T-helper 9 cell (primary cell): ENCODE data around the gene WSCD1.

Source experiments
- DNase-seq: peaks from one replicate; pipeline ENCODE4 v3.0.0-alpha.2; 2020

Gene WSCD1

DNA sequence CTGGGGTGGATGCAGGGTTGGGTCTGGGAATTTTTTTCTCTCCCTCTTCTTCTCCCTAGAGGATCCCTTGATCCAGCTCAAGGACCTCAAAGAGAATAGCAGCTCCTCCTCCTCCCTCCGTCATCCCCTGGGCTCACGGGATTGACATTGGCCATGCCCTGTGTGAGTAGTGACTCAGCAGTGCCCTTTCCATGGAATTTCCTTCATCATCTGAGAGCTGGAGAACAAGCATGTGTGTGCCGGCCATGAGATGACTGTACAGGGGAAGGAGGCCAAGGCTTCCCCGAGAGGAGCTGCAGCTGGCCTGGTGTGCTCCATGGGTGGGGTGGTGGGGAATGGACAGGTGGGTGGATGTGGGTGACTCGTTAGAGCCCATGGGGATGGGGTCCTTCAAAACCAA is 8.9 kb upstream of the WSCD1 start:
- no peak for DNase-seq

DNA sequence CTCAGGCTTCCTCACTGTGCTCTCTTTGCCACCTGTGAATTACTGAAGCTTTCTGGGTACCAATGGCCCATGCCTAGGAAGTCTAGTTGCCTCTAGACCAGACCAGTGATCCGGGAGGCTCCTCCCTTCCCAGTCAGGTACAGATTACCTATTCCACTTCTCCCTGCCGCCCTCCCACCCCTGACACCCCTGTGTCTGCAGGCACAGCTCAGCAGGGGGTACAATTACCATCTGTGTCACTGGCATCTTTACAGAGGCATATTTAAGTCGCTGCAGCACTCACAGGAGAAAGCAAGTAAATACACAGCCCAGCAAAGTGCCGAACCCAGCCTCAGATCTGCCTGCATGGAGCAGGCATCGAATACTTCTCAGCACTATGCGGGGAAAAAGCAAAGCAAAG is 5.3 kb upstream of the WSCD1 start:
- DNase-seq, result no peak

DNA sequence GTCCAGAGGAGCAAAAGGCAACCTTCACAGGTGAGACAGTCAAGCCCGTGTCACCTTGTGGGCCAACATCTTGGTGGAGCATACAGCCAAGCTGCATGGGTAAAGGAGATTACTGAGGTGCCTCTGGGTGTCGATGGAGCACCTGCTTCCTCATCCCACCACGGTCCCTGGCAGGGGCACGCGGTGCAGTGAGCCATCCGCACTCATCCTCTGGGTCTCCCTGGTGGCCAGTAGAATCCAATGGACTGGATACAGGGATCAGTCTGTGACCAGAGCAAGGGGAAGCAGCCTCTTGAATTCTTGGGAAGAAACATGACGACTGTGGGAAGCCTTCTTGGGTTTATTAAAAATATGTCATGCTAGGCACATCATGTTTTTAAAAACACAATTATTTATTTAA is 4.8 kb upstream of the WSCD1 start:
- no peak for DNase-seq

DNA sequence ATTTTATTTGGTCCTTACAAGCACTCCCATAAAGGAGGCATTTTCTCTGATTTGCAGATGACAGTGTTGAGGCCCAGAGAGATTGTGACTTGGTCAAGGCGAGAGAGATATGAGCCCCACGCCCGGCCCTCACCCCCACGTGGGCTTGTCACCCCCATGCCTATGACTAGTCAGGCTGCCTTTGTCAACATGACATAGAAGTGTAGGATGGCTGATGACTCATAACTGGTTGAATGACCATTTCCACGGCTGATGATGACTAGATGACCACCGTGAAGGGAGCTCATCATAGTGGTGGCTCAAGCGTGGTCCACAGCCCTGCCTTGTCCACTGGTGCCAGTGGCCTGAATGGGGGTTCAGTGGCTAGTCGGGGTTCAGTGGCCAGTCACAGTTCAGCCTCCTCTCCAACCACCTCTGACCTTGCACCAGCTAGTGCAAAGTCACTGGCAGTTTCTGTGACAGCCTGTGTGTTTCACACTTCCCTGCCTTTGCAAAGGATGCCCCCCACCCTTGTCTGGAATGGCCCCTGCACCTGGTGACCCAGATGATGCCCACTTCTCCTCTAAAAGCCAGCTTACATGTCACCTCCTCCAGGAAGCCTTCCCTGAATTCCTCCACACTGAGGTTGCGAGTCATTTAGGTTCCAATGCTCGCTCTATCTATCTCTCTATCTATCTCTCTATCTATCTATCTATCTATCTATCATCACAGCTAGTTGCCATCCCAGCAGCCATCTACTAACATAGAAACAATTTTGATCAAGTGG is 3.8 kb upstream of the WSCD1 start:
- DNase-seq, result no peak

DNA sequence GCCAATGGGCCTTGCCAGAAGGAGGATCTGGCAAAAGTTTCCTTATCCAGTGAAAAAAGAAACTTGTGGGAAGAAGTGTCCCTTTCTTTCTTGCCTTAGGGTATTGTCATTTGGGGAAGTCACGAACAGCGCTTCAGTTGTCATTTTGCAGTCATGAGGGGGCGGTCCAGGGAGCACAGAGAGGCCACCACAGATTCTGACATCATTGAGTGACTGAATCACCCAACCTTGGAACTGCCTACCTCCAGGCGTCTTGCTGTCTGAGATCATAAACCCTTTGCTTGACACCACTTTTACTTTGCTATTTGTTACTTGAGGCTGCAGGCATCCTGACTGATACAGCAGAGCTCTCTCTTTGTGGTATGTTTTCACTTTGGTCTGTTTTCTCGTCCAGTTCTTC is 3.1 kb upstream of the WSCD1 start:
- no peak for DNase-seq

DNA sequence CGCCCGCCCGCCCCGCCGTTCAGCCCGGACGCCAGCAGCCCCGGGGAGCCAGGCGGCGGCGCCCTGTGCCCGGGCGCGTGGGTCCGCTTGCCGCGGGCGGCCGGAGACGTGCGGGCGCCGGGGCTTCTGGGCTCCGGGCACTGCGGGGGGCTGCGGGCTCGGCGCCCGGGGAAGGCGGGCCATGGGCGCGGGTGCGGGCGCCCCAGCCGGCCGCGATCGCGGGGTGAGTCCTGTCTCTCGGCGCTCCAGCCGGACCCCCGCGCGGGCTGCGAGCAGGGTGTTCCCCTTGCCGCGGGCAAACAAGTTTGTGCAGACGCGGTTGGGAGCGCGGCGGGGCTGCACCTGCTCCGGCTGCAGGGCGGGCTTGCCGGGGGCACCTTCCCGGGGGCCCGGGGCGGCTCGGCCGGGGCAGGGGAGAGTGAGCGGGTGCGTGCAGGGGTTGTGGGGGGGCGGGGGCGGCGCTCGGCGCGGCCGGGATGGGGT is 292 bp downstream of the WSCD1 start:
- DNase-seq, result no peak

DNA sequence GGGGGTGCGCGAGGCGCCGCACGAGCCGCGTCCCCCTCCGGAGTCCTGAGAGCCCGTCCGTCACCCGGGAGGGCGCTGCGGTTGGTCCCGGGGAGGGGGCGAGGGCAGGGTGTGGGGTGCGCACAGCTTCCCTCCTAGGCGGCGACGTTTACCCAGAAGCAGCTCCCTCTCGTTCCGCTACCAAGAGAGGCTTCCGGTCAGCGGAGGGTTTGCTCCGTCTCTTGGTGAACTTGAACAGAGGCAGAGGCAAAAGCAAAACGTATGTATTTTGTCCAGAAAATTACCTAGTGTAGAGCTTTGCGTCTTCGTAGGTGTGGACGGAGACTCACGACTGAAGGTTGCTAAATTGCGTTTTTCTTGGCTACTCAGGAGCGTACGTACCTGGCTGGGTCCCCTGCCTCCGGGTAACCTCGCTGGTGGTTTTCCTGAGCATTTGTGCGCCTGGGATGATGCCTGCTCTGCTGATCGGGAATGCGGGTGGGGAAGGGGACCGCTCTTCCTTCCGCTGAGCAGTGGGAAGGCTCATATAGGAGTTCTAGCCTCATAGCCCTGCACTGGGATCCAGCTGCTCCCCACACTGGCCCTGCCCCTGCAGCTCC is 833 bp downstream of the WSCD1 start:
- DNase-seq, result no peak

DNA sequence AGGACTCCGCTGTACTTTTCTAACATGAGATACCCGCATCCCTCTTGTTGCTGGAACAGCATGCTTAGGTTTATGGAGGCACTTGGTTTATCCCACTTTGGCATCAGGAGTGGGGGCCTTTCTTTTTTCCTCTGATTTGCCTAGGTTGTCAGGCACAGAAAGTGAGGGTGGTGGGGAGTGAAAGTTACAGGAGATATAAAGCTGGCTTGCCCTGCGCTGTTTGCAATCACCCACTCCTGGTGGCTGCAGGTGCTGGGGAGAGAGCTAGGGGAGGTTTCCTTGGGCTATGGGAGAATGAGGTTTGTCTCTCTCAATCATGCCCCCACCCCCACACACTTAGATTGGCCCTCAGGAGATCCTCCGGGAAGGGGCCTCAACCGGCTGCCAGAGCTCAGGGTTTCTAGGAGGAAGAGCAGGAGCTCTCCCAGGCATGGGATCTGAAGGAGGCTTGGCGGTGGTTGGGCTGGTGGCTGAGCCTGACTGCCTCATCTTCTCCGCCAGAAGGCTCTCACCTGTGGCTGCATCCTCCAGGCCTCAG is 1.4 kb downstream of the WSCD1 start:
- no peak for DNase-seq

DNA sequence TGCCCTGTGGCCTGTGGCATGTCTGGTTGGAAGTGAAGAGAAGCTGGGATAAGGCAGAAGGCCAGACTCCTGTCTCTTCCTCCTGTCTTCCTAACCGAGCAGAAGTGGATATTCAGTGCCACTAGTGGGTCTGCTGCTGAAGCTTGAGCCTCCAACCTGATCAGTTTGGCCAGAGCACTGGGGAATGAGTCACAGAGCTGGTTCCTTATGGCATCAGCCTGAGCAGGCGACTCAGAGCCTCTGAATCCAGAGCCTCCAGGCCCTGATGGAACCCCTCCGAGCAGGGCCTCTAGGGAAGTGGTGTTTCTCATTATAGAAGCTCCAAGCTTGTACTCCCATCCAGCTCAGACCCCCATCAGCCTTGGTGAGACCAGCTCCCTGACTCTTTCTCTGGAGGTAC is 2.0 kb downstream of the WSCD1 start:
- DNase-seq, result no peak

DNA sequence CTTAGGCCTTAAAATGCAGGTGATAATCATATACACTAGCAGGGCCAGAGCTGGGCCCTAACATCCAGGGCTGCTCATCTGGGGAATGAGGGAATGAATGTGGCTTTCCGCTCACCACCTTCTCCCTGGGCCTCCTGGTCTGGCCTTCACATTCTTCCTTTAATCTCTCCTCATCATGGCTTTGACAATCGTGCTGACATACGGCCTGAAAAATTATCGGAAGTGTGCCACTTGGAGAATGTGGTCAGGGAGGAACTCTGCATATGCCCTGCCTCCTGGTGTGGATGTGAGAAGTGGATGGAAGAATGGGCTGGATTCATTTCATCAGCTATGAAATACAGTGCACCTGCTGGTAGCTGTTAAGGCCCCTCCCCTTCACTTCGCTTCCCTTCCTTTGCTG is 2.4 kb downstream of the WSCD1 start:
- no peak for DNase-seq

DNA sequence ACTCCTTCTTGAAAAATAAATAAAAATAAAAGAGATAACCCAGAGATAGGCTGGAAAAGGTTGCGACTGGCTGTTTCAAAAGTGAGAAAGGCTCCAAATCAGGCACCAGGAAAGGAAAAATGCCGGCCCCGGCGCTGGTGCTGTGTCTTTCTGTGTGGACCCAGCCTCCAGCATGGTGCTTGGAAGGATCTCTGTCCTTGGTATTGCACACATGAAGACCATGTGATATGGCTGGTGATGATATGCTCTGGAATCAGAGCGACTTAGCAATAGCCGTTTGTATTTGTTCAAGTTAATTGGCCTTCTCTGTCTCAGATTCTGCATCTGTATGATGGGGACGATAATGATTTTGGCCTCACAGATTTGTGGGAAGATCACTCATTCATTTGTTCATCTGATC is 3.4 kb downstream of the WSCD1 start:
- no peak for DNase-seq

DNA sequence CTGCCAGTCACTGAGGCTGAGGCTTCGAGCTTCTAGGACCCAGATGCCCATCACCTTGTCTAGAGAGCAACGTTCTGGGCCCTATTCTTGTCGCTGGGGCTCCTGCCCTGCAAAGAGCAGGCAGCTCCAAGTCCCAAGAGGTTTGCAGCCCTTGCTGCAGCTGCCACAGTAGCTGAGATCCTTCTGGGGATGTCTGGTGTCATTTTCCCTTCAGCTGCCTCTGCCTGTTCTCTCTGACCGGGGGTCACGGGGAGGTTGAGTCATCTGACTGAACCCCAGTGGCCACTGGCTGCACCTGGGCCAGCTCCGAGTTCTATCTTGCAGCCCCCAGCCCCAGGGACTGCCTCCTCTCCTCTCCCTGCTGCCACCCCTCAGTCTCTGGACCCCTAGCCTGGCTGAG is 4.9 kb downstream of the WSCD1 start:
- no peak for DNase-seq

DNA sequence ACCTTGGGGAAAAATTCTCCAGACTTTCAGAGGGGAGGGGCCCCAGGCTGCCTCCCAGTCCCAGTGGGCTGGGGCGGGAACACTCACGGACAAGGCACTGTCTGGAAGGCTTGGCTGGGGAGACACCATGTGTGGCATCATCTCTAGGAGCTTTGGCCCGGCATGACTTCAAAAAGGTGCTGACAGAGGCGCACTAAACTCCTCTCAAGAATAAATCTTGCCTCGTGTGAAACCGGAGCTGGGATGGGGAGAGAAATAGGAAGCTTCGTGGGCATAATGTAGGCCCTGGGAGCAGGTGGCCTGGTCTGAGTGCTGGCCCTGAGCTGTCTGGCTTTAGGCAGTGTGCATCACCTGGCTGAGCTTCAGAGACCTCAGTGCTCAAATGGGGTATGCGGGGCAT is 5.7 kb downstream of the WSCD1 start:
- DNase-seq, result no peak

DNA sequence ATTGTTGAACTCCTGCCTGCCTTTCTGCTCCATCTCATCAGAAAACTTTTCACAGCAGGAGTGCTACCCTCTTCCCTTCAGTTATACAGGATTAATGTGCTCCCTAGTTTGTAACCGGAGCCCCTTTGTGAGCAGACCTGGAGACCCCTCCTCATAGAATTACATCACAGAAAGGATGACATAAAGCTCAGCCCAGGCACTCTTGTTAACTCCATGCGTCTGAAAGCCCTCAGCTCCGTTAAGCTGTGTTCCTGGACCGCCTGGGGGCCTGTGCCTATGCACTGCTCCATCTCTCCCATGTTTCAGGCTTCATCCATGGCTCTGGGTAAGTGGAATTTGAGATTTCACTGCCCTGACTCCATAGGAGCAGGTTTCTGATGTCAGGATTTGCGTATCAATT is 7.6 kb downstream of the WSCD1 start:
- DNase-seq, result no peak

DNA sequence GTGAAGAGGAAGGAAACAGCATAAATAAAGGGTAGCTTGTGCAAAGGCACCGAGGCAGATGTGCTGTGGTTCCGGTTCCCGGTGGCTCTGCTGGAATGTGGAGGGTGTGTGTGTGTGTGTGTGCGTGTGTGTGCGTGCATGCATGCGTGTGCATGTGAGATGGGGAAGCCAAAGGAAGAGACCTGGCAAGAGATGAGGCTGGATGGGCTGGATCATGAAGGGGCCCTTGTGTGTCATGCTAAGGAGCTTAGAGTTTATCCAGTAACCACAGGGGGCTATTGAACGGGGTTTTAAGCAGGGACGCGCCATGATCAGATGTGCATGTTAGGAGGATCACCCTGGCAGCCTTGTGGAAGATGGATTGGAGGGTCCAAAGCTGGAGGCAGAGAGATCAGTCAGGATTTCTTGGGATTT is 8.3 kb downstream of the WSCD1 start:
- DNase-seq, result no peak

DNA sequence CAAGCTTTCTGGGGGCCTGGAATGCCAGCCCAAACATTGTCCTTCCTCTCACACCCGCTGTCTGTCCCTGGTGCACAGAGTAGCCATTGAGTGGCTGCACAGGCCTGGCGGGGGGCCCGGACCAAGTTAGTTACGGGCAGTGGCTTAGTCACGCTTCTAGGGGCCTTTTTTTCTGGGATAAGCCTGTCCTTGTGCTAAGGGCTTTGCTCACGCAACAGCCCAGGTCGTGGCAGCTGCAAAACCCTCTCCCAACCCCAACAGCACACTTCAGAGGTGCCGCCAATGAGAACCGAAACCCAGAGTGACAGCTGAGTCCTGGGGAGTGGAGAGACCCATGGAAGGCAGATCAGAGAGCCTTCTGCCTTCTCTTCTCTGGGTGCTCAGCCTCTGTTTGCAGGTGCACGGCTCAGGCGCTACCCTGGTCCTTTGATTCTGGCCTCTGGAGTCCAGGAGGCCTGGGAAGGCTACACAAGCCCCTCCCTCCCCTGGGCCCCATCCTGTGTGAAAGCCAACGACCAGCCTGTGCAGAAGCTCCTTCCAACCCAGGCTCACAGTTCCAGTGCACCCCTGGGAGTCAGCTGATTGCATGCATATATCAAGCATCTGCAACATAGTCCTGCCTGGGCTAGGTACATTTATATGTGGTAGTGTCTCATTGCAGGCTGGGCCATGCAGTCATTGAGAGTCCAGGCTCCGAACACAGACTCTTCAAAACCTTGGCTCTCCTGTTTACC is 9.1 kb downstream of the WSCD1 start:
- no peak for DNase-seq

DNA sequence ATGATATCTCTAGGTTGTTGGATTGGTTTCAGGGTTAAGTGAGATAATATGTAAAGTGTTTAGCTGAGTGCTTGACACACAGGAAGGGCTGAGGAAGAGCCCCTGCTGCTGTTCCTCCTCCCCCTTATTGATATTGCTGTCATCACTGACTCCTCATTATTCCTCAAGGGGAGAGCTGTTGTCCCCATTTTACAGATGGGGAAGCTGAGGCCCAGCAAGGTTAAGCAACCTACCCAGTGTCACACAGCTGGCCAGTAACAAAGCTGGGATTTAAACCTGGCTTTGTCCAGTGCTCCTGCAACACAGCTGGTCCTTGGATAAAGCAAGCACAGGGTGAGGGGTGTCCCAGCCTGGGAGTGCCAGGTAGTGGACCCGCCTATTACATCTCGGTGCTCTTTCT is 9.8 kb downstream of the WSCD1 start:
- no peak for DNase-seq

DNA sequence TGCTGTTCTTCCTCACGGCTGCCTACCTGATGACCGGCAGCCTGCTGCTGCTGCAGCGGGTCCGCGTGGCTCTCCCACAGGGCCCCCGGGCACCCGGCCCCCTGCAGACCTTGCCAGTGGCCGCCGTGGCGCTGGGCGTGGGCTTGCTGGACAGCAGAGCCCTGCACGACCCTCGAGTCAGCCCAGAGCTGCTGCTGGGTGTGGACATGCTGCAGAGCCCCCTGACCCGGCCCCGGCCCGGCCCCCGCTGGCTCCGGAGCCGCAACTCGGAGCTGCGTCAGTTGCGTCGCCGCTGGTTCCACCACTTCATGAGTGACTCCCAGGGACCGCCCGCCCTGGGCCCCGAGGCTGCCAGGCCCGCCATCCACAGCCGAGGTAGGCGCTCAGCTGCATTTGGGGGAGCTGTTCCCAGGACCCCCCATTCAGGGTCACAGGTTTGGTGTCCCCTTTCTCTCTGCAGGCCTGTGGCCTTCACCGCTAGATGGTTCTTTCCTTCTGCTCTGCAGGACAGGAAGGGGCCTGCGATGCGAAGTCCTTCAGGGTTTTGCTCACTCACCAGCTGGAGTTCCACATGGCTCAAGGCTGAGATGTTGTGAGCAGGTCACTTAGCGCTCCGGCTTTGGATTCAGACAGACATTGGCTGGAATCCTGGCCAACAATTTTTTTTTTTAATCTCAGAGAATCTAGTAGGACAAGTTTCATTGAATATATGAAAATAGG is 10.7 kb downstream of the WSCD1 start:
- no peak for DNase-seq

DNA sequence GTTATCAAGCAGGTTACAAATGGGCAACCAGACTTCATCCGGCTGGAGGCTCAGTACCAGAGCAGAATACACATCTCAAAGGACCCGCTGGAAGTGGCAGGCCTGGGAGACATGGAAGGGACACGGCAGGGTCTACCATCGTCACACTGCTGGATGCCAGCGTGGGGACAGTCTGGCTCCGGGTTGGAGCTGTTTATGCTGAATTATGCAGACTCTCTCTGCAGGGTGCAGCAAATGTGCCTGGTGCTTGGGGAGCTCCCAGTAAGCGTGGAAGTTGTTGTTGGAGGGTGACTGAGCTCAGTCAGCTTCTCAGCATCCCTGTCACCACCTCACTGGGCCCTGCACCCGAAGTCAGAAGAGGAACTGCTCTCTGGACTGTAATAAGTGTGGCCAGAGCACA is 12.2 kb downstream of the WSCD1 start:
- DNase-seq, result no peak

DNA sequence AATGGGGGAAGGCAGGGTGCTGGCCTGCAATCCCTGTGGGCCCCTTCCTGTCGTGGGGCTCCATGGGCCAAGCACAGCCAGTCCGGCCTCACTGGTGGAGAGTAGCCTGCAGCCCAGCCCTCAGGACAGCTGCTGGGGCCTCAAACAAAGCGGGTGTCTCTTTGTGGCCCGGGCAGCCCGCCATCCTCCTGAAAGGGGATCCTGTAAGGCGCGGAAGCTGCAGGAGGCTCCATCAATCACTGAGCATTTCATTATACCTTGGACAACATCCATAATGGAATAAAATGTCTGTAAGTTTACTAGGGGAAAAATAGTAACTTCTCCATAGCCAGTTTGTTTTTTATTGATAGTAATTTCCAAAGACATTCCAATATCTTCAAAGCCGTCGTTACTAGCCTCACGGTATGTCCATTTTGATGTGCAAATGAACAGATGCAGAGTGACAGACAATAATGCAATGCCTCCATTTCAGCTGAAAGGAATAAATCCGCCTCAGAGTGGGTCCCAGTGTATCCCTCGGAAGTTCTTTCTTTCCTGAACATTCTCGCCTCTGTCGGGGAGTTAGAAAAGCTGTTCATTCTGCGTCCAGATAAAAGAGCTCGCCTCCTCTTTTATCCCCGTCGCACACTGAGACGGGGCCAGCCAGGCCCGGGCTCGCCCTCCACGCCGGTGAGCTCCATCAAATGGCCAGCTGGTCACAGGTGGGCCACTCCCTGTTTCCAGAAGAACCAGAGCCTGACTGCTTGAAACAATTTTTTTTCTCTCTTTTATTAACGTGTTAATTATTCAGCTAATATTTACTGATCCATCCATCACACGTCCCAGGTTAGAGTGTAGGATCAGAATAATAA is 14.4 kb downstream of the WSCD1 start:
- DNase-seq, result no peak

DNA sequence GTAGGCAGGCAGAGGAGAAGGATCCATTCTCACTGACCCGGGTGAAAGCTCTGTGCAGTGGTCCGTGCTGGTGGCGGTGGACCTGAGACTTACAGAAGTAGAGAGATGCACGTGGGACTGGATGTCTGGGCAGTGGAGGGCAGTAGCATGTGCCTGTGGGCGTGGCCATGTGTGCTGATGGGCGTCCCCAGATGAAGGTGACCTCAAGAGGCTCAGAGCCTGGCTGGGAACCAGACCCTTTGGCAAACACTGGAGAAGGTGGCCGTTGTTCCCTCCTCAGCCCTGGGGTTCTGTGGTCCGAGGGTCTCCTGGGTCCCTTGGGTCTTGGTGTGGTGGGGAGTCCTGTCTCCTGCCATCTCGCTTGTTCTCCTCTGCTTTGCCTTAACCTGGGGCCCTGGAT is 15.6 kb downstream of the WSCD1 start:
- no peak for DNase-seq
